GM03348 (cell line): ENCODE measurements around the gene NOX4.

Source experiments
- DNase-seq: peaks from one replicate; pipeline ENCODE4 v3.0.0; 2012; ENCODE audit warnings: low spot score

NOX4 gene

DNA sequence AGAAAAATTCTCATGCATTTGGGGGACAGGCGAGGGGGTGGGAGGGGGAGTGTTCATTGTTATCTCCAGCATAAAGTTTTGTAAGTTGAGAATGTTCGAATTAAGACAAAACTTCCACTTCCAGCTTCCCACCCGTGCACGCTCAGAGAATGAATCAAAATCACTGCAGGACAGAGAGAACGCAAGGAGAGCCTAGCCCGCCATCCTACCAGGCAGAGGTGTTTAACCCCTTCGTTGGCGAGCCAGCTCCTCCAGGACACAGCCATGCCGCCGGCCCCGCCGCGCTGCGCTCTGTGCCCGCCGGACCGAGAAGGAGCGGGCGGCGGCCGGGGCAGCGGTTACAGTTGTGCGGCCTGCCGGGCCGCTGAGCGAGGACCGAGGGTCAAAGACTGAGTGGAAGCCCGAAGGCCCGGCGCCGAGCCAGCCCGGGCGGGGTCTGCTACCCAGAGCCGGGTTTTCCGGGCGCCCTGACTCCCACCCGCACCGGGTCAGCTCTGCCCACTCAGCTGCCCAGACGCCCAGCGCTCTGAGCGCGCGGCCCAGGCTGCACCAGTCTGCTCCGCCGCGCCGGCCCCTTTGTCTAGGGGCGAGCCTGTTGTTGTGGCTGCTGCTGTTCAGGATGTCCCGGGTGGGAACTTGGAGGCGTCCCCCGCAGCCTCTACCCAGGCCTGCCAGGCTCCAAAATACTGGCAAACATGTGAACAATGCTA lies at the start of gene NOX4:
TSS of gene NOX4 (minus strand) at position 395 of the 710 bp plus-strand sequence. CDS start at position 266, 129 bp downstream.
- peak; percentile 59 for DNase-seq

DNA sequence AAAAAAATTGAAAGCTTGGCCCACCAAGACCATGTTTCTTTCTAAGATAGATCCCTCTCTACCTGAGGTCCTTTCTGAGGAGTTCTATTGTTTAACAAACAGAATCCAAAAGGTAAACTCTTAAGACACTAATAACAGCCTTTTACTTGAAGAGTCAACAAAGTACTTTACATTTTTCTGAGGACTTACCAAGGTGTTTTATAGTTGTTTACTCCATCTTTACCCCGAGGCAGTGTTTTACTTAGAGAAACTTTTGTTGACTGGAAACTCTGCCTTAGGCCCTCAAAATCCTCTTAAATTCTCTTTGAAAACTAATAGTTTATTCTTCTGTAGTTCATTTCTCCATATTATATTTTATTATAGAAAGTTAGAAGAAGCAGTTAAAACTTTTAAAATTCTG lies 49.7 kb upstream of the NOX4 start:
- DNase-seq = no peak

DNA sequence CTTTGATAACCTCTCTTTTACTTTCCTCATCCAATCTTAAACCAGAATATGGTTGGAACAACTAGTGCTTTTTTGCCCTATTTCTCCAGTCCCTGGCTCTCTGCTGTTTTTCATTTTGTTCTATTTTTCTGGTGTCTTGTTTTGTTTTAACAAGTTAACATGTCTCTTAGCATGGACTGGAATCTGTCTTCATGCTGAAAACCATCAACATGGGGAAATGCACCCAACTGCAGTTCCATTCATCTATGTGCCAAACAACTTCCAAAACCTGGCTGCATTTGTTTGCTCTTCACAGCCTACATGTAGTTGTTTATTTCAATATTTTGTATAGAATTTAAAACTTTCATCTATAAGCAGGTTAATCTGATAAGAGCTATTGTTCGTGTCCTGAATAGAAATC lies 46.8 kb upstream of the NOX4 start:
- no peak for DNase-seq

DNA sequence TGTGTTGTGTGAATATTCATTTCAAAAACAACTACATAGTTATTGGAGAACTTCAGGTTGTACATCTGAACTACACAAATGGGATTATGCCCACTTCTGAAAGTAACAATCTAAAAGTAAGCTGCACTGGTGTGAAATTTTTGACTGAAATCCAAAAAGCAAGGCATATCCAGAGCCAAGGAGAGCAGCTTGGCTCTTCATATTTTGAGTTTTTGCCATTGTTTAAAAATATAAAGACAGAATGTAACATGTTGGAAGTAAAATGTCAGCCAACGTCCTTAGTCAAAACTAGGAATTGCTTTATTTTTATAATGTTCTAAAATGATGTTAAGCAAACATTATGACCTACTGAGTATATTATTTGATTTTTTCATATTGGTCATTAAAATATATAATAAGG lies 45.8 kb upstream of the NOX4 start:
- DNase-seq = no peak

DNA sequence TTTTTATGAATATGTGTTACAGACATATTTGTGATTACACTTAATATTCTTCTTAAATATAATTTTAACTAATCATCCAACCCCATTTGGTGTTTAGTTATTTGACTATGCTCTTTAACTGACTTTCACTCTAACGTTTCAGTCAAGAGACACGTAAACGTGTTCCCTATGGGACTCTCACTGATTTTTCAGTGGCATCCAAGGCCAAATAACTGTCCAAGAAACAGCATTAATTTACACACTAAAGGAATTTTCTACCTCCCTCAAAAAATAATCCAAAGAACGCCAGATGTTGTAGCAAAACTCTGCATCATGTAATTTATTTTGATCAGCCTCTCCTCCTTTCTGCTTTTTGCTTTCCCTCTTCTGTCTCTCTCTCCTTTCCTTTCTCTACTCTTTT lies 44.0 kb upstream of the NOX4 start:
- no peak for DNase-seq

DNA sequence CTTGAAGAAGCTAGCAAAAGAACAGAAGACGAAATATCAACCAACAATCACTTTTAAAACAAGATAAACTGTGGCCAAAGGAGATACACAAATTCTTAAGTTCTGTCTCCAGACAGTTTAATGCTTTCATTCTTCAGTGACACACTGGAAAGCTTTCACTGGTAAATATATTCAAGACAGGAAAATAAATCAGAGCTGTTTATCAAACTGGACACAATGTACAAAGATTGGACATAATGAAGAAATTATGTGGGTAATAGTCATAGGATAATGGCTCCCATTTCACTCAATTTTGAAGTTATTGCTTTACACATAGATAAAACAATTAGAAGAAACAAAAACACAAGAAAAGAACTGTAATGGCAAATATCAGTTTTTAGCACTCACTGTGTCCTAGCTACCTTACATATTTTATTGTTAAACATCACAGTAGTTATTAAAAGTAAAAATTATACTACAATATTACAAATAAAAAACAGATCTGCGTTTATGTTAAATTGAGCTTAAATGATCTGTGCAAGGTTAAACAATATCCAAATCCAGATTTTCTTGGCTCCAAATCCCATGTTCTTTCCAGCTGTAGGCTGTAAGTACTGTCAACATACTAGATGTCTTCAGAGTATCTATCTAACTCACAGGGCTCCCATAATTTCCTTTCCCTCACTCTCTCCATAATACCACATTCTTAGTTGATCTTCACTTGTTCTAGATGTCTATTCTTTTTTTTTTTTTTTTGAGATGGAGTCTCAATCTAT lies 38.6 kb upstream of the NOX4 start:
- DNase-seq = no peak

DNA sequence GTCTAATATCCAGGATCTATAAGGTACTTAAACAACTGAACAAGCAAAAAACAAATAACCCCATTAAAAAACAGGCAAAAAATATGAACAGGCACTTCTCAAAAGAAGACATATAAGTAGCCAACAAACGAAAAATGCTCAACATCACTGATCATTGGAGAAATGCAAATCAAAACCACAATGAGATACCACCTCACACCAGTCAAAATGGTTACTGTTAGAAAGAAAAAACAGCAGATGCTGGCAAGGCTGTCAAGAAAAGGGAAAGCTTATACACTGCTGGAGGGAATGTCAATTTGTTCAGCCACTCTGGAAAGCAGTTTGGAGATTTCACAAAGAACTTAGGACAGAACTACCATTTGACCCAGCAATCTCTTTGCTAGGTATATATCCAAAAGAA lies 30.6 kb upstream of the NOX4 start:
- DNase-seq = no peak

DNA sequence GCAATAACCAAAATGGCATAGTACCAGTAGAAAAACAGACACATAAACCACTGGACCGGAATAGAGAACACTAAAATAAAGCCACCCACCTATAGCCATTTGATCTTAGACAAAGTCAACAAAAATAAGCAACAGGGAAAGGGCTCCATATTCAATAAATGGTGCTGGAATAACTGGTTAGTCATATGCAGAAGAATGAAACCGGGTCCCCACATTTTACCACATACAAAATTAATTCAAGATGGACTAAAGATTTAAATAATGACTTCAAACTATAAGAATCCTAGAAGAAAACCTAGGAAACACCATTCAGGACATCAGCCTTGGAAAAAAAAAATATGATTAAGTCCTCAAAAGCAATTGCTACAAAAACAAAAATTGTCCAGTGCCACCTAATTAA lies 30.1 kb upstream of the NOX4 start:
- no peak for DNase-seq

DNA sequence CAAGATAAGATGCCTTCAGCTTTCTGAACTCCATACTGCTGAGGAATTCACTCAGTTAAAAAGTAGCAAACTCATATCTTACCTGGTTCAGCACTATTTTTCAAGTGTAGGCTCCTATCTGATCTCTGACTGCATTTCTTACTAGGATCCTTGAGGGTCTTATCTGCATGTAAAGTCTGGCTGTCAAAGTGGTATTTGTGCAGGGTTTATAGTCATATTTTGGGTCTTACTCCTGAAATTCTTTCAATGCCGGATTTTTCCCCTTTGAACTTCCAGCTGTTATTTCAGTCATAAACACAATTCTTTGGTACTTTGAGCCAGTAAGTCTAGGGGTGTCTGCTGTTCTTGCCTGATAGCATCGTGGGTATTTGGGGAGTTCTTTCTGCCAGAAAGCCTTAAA lies 25.3 kb upstream of the NOX4 start:
- no peak for DNase-seq

DNA sequence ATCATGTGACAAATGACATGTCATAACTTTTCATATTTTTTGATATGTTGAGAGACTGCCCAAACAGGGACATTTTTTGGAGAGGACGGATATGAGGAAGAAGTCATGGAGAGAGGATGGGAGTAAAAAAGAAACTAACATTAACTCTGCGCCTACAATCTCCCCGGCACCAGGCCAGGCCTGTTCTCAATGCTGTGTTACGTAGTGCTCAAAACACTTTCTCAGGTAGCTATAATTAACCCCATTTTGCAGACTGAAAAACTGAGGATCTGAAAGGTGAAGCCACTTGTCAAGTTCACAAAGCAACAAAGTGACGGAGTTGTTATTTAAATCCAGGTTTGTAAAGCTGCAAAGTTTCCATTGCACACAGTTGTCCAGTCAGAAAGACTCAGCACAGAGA lies 17.4 kb upstream of the NOX4 start:
- no peak for DNase-seq

DNA sequence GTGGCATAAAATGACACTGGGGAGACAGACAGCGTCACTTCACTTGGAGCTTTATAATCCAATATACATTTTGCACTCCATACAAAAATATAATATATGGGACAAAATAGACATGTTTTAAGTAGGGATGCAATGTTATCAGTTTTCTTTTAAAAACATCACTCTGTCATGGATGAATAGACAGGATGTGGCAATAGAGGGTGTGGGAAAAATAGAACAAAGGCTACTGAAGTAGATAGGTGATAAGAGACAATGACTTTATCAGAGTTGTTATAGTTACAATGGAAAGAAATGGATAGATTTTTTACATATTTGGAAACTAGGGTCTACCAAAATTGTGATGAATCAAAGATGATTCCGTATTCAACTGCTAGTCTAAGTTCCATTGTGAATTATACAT lies 13.1 kb upstream of the NOX4 start:
- DNase-seq = no peak

DNA sequence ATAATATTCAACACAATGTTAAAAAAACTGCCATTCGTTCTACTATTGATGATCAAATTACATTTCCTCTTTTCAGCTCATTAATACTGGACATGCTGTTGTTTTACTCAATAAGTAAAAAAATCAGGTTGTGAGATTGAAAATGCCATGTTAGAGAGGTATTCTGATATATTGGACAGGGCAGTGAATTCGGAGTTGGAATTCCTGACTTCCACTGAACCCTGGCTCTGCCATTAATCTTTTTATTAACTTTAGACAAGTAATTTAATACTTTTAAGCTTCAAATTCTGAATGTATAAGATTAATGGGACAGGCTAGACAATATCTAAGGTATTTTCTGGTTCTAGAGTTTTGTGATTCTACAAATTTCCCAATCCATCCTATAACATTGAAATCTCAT lies 12.2 kb upstream of the NOX4 start:
- no peak for DNase-seq

DNA sequence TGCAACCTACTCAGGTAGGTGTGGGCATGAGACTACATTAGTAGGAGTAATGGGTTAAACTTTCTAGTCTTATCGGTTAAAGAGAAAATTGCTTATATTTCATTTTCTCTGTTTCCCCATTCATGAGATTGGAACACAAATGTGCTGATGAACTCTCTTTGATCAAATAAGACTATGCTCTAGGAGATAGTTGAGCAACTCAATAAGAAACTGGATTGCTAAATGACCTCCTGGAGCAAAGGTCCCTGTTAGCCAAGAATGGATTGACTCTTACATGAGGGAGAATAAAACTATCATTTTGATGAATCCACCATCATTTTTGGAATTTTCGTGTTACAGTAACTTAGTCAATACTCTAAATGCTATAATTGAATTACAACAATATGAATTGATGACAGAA lies 11.1 kb upstream of the NOX4 start:
- no peak for DNase-seq

DNA sequence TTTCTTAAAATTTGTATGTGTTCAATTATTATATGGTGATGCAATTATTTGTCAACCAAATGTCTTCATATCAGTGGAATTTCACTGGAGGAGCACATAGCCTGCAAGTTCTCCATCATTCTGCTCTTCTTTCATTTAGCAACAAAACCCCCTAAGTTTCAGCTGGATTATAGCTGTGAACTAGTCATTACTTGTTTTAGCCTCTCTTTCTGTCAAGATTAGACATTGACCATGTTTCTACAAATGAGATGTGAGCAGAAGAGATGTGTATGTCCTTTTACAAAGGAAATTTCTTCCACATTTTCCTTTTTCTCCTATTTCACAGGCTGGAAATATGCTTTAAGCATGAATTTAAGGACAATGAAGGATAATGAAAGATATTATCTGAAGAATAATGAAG lies 9.2 kb upstream of the NOX4 start:
- no peak for DNase-seq

DNA sequence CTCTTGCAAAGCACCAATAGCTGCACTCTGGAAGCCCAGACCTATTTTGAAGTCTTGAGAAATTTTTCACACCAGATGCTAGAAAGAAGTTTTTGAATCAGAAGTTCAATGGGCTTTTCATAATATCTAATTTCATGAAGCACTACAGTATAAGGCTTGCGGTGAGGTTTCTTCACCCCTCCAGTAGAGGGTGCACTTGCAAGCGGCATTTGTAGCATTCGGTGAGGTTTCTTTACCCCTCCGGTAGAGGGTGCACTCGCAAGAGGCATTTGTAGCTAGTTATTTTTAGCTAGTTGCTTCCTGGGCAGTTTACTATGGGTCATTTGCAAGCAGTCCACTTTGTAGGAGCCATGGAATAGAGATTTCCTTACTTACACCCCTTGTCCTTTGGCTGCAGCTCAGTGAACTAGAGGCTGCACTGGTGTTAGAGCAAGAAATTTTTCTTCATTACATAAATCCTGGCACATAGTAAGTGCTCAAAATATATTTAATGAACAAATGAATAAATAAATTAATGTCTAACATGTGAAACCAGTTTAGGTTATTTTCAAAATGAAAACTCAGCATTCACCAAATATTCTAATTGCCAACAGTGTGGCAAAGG lies 7.8 kb upstream of the NOX4 start:
- DNase-seq = no peak

DNA sequence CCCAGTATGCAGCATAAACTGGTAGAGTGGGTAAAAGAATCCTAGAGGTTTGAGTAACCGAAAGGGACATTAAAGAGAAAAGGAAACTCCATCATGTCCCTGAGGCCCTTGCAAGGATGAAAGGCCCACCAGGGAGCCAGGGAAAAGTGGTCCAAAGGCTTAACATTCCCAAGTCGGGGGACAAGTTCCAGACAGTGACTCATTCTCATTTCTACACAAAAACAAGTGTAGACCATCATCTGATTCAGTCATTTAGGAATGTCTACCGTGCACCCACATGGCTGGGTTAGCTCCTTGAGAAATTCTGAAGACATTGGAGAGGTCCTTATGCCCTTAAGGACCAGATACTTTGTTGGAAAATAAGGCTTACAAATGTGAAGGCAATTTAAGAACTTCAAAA lies 4.8 kb upstream of the NOX4 start:
- peak; percentile 73 for DNase-seq

DNA sequence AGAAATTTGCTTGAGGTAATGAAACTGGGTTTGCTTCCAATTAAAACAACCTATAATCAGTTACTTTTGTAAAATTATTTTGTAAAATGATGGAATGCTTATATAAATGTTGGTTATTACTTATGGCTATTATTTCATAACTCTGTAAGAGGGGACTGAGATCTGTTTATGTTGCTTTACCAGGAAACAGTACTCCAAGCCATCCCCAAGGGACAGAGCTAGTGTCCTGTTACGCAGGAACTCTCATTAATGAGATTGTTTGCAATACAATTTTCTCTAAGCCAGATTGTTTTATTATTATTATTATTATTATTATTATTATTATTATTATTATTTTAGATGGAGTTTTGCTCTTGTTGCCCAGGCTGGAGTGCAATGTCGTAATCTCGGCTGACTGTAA lies 2.3 kb upstream of the NOX4 start:
- no peak for DNase-seq

DNA sequence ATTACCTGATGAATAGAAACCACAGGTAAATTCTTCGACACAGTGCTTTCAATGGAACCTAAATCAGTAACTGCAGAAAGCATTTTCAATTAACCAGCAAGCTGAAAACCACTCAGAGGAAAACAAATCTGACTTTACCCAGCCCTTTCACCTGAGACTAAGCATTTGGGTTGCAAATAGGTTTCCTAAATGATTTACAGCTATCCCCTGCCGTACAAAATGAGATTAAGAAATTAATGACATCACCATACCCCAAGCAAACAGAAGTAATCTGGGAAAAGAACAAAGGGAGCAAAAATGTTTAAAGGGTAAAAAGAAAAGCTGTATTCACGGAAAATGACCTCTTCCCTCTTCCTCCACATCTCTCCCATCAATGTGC lies 584 bp downstream of the NOX4 start:
- no peak for DNase-seq

DNA sequence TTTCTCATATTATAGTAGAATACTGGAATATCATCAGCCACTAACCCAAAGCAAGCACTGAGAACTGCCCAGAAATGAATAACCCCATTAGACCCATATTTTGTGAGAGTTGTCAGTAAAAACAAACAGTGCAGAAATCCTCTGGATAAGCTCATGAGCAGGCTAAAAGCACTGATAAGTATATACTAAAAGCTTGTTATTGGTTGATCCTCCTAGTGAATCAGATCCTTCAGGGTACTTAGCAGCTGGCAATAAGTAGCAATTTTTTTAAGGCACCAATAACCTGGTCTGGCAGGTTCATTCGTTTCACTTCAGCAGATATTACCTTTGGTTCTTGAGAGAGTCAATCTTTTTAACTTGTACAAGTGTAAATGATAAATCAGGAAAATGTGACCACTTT lies 1.2 kb downstream of the NOX4 start:
- no peak for DNase-seq

DNA sequence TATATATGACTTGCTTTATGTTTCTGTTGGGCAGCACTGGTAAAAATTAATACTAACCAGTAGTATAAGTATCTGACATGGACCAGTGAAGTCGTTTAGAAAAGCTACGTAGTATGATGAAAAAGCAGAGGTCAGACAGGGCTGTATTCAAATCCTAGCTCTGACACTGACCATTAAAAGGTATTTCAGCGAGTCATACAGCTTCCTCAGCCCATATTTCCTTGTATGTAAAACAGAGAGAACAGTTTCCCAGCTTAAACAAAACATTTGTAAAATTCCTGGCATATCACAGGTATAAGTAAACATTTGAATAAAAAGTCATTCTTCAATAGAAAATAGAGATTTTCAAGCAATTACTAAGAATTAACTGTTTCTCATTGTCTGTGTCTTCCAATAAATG lies 4.2 kb downstream of the NOX4 start:
- no peak for DNase-seq

DNA sequence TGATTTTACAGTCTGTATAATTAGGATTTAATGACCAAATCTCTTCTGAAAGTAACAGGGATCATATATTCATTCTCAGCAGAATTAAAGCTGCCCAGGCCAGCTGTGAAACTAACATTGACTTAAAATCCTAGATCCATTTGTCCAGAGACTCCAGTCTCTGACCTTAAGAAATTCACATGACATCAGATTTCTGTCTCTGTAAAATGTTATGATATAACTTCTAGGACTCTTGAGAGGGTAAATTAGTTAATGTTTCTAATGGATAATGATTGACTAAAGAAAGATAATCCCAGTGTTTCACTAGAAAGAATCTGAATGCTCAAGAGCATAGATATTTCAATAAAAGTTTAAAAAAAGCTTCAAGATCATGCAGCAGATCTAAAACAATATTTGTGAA lies 6.3 kb downstream of the NOX4 start:
- no peak for DNase-seq

DNA sequence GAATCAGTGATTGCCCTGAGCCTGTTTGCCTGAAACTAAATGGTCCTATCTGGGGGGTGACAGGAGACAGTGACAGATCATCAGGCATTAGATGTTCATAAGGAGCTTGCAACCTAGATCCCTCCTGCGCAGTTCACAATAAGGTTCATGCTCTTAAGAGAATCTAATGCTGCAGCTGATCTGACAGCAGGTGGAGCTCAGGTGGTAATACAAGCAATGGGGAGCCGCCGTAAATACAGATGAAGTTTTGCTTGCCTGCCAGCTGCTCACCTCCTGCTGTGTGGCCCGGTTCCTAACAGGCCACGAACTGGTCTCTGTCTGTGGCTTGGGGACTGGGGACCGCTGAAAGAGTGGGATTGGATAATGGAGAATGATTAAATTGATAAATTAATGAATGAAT lies 14.0 kb downstream of the NOX4 start:
- DNase-seq = no peak

DNA sequence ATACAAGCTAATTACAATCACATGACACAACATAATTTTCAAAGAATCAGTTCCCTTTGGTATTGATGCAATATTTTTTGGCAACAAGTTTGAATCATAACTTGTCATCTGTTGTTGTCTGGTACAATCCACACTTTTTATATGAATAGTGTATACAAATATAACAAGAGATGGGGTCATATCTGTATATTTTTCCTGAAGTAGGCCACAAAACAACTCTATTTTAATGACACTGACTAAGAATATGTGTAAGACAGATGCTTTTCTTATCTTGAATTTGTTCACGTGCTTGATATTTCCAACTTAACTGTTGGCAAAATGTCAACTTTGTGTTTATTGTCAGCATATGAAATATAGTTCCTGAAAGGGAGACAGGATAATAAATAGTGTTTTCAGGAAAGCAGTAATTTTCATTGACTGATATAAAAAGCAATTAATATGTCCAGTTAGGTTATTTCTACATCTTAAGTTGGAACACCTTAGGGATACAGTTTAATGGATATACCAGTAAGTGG lies 27.9 kb downstream of the NOX4 start:
- no peak for DNase-seq
